DMS79 (cell line): ENCODE results near the gene PSMD4.
A peak's percentile ranks its signal among the peaks of the same experiment; 100 is the strongest.
"Not testable (repeated sequence)": the region's sequence is repeated elsewhere in the genome, so short reads cannot be mapped to it uniquely, and the experiment has no call there.

ENCODE experiments used
- DNase-seq: peaks from one replicate; lab custom pipeline; 2025; lab: John Stamatoyannopoulos, UW

Gene PSMD4

GRCh38 chr1:151254217-151255213, at the start of gene PSMD4:
Gene PSMD4 (plus strand): TSS chr1:151254734. CDS start chr1:151254783, 49 bp downstream.
- DNase-seq, result peak; percentile 95

- DNase-seq, result not testable (repeated sequence)
Observed at GRCh38 chr1:151205381-151205965, 49.1 kb upstream of the PSMD4 start.

GRCh38 chr1:151210830-151211229, 43.7 kb upstream of the PSMD4 start:
- DNase-seq, result no peak

GRCh38 chr1:151211972-151212705, 42.4 kb upstream of the PSMD4 start:
- DNase-seq, result no peak

- no peak for DNase-seq
Observed at GRCh38 chr1:151213560-151213959, 41.0 kb upstream of the PSMD4 start.

GRCh38 chr1:151221616-151222015, 32.9 kb upstream of the PSMD4 start:
- no peak for DNase-seq

GRCh38 chr1:151222130-151222529, 32.4 kb upstream of the PSMD4 start:
- no peak for DNase-seq

GRCh38 chr1:151235235-151235634, 19.3 kb upstream of the PSMD4 start:
- DNase-seq, result no peak

- DNase-seq, result no peak
Observed at GRCh38 chr1:151237678-151238466, 16.7 kb upstream of the PSMD4 start.

- DNase-seq, result no peak
Observed at GRCh38 chr1:151238467-151238739, 16.1 kb upstream of the PSMD4 start.

GRCh38 chr1:151242442-151242841, 12.1 kb upstream of the PSMD4 start:
- no peak for DNase-seq

GRCh38 chr1:151243683-151244216, 10.8 kb upstream of the PSMD4 start:
- no peak for DNase-seq

- DNase-seq, result no peak
Observed at GRCh38 chr1:151246786-151247185, 7.7 kb upstream of the PSMD4 start.

- DNase-seq, result peak; percentile 41
Observed at GRCh38 chr1:151251656-151252470, 2.7 kb upstream of the PSMD4 start.

- DNase-seq, result peak; percentile 8
Observed at GRCh38 chr1:151255381-151255780, 847 bp downstream of the PSMD4 start.

GRCh38 chr1:151259351-151259750, 4.8 kb downstream of the PSMD4 start:
- no peak for DNase-seq

GRCh38 chr1:151265446-151266236, 11.1 kb downstream of the PSMD4 start:
- DNase-seq, result no peak

- no peak for DNase-seq
Observed at GRCh38 chr1:151266315-151266714, 11.8 kb downstream of the PSMD4 start.

GRCh38 chr1:151266821-151267220, 12.3 kb downstream of the PSMD4 start:
- no peak for DNase-seq

GRCh38 chr1:151267760-151268159, 13.2 kb downstream of the PSMD4 start:
- DNase-seq, result no peak
